Stomach (tissue), 4 donors: ENCODE results near the gene CCDC6.

Source experiments
- CTCF ChIP-seq, 7 experiments: fragments of 450-650 bp in 4 of 7; fragments of 200-600 bp in 3 of 7; sonication (generic) in 3 of 7; IDR thresholded peaks; one replicate each; pipeline ENCODE4 v1.5.1; 2016 to 2019; ENCODE audit warnings: antibody characterized with exemption in 7 of 7, control low read depth in 2 of 7, mild to moderate bottlenecking in 1 of 7
- EP300 ChIP-seq: sonication (generic); formaldehyde crosslinking; IDR thresholded peaks from one replicate; pipeline ENCODE4 v1.6.1; 2017; ENCODE audit warnings: antibody characterized with exemption
- POLR2A ChIP-seq, 4 donors: fragments of 450-650 bp; IDR thresholded peaks; one replicate each; pipeline ENCODE4 v1.6.1; 2016; ENCODE audit warnings: antibody characterized with exemption in 4 of 4, control low read depth in 2 of 4, mild to moderate bottlenecking in 1 of 4, moderate library complexity in 1 of 4
- POLR2AphosphoS5 ChIP-seq, 3 donors: sonication (generic); formaldehyde crosslinking; IDR thresholded peaks; one replicate each; pipeline ENCODE4 v1.6.1; 2016; ENCODE audit warnings: antibody characterized with exemption in 3 of 3

GRCh38 chr10:59817773-59818172, 88.6 kb downstream of the CCDC6 start:
- TF ChIP-seq CTCF (IDR thresholded peaks at IDR 0.05) (no peak), POLR2A (IDR thresholded peaks at IDR 0.05) (no peak), POLR2AphosphoS5 (IDR thresholded peaks at IDR 0.05) (no peak), EP300 (no peak)
